ENCODE results near the gene APOD. TPM values are rescaled to one million over a fixed set of nuclear protein-coding genes. Genes with fewer than 3 reads are reported as not detected.
"Not testable (repeated sequence)": the region's sequence is repeated elsewhere in the genome, so short reads cannot be mapped to it uniquely, and the experiment has no call there.

APOD gene
- total RNA-seq = 100 to 1,000 TPM; 343 to 463 TPM

DNA sequence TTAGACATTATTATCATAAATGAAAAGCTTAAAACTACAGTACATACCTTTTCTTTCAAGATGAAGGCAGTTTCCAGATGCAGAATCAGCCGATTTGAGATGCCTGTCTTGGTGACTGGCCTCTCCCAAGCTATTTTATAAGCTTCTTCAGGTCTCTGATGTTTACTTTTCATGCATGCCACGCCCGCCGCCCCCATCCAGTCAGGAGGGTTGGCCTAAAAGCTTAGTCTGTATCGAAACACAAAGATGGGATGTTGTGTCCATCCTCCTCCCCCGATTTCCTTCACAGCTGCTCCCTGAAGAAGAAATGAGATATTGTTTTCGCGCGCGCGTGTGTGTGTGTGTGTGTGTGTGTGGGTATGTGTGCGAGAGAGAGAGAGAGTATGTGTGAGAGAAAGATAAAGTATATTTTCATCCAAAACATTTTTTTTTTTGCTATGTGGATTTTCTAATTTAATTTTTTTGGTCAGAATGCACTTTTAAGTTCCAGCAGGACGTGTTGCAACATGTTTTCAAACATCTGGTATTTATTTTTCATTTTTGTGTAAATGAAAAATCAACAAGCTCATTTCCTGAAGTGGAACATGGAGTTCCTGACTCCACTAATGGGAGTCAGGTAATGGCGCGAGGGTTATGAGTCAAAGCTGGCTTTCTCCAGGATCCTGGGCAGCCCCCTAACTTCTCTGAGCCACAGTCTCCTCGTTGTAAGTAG is at the start of gene APOD:
TSS of gene APOD (minus strand) at position 110 of the 712 bp plus-strand sequence. CDS start 4,479 bp downstream, outside the sequence.
- H3K36me3 ChIP-seq (replicated peaks in 1 of 2; ENCODE audit: insufficient read depth in 1 of 2, low read depth in 2 of 2) = no peaks in the 10 kb centered on the region
- TF ChIP-seq CTCF (IDR thresholded peaks at IDR 0.05) (no peak), POLR2A (IDR thresholded peaks at IDR 0.05) (no peak)
- DNase-seq = peak in 3 of 4 donors; percentile 14 to 42 (median 36)
- H3K9me3 ChIP-seq = no peaks in the 10 kb centered on the region
- no peak within 1 kb of the TSS for H3K27ac ChIP-seq
- ATAC-seq = no peak
- no peaks in the 10 kb centered on the region for H3K27me3 ChIP-seq
- intact Hi-C loops (cut with DNase I) = no loop called here
- no peak within 1 kb of the TSS for H3K4me3 ChIP-seq
- 47 to 61% methylated on average over 16 of the region's 16 CpGs for WGBS, 2 donors
- no peaks in the 10 kb centered on the region for H3K4me1 ChIP-seq

DNA sequence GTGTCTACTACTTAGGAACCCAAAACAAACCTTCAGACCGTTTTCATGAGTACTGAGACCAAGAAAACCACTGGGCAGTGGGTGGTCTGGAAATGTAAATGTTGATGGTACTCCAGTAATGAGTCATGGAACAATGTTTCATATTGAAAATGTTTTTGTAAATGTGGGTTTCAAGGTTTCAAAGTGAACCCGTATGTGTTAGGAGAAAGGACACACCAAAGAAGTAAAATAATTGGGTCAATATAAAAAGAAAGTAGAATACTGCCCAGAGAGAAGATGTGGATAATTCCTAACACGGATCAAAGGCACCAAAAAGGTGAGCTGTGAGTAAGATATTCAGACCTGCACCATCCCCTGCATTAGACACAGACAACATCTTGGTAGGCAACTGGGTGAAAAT is 49.6 kb upstream of the APOD start:
- H3K9me3 ChIP-seq; H3K4me1 ChIP-seq; H3K27ac ChIP-seq; ATAC-seq; H3K36me3 ChIP-seq (replicated peaks in 1 of 2; ENCODE audit: insufficient read depth in 1 of 2, low read depth in 2 of 2); H3K27me3 ChIP-seq; intact Hi-C loops (cut with DNase I); DNase-seq; H3K4me3 ChIP-seq: not testable (repeated sequence)
- WGBS, 2 donors = 67 to 71% methylated on average over 2 of the region's 3 CpGs

- H3K9me3 ChIP-seq; intact Hi-C loops (cut with DNase I); H3K27ac ChIP-seq; H3K36me3 ChIP-seq (replicated peaks in 1 of 2; ENCODE audit: insufficient read depth in 1 of 2, low read depth in 2 of 2); H3K4me1 ChIP-seq; ATAC-seq; DNase-seq; H3K4me3 ChIP-seq; H3K27me3 ChIP-seq: not testable (repeated sequence)
- 80 to 81% methylated on average over 19 of the region's 19 CpGs for WGBS, 2 donors
Observed at GRCh38 chr3:195632501-195633185, 48.9 kb upstream of the APOD start.

DNA sequence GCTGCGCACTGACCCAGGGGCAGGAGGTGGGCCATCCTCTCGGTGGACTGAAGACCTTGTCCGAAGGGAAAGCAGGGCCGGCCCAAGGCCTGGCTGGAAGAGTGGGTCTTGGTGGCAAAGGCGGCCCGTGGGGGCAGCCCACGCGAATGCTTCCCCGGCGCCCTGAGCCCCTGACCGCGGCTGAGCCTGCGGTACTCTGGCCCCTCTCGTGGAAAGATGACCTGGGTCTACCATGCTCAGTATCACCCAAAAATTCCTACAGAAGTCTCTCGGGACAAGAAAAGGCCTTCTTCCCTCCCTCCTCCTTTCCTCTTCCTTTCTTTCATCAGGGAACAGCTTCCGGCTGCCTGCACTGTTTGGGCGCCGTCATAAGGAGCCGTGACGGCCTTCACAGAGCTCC is 48.3 kb upstream of the APOD start:
- H3K27ac ChIP-seq; H3K36me3 ChIP-seq (replicated peaks in 1 of 2; ENCODE audit: insufficient read depth in 1 of 2, low read depth in 2 of 2); ATAC-seq; H3K4me3 ChIP-seq; DNase-seq; H3K9me3 ChIP-seq; H3K4me1 ChIP-seq; H3K27me3 ChIP-seq; intact Hi-C loops (cut with DNase I): not testable (repeated sequence)
- WGBS, 2 donors = 83 to 100% methylated on average over 4 to 7 of the region's 20 CpGs

- H3K27ac ChIP-seq; DNase-seq; H3K27me3 ChIP-seq; ATAC-seq; H3K9me3 ChIP-seq; intact Hi-C loops (cut with DNase I); H3K4me3 ChIP-seq; H3K4me1 ChIP-seq; H3K36me3 ChIP-seq (replicated peaks in 1 of 2; ENCODE audit: insufficient read depth in 1 of 2, low read depth in 2 of 2): not testable (repeated sequence)
- 89% methylated on average over 3 to 11 of the region's 13 CpGs for WGBS, 2 donors
Observed at GRCh38 chr3:195630938-195631495, 47.3 kb upstream of the APOD start.

GRCh38 chr3:195630086-195630917 is 46.6 kb upstream of the APOD start:
- H3K9me3 ChIP-seq; DNase-seq; ATAC-seq; H3K36me3 ChIP-seq (replicated peaks in 1 of 2; ENCODE audit: insufficient read depth in 1 of 2, low read depth in 2 of 2); H3K27ac ChIP-seq; H3K27me3 ChIP-seq; intact Hi-C loops (cut with DNase I); H3K4me3 ChIP-seq; H3K4me1 ChIP-seq: not testable (repeated sequence)
- 33 to 56% methylated on average over 8 to 16 of the region's 32 CpGs for WGBS, 2 donors

DNA sequence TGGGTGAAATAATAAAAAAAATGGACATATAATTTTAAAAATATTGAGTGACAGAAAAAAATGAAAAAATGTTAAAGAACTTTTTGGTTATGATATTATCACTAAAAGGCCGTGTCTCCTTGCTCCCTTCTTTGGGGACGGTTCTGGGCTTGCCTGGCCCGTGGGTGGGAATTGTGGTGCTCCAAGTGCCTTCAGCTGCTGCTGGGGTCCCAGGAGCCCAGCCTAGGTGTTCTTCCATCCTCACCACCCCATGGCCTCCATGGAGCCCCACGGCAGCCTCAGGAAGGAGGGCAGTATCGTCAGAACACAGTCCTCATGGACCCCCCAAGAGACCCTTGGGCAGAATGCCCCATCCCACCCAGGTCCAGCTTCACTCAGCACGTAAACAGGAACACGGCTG is 45.9 kb upstream of the APOD start:
- H3K4me1 ChIP-seq; intact Hi-C loops (cut with DNase I); ATAC-seq; H3K36me3 ChIP-seq (replicated peaks in 1 of 2; ENCODE audit: insufficient read depth in 1 of 2, low read depth in 2 of 2); H3K9me3 ChIP-seq; H3K4me3 ChIP-seq; DNase-seq; H3K27ac ChIP-seq; H3K27me3 ChIP-seq: not testable (repeated sequence)
- 69 to 71% methylated on average over 3 to 4 of the region's 7 CpGs for WGBS, 2 donors

DNA sequence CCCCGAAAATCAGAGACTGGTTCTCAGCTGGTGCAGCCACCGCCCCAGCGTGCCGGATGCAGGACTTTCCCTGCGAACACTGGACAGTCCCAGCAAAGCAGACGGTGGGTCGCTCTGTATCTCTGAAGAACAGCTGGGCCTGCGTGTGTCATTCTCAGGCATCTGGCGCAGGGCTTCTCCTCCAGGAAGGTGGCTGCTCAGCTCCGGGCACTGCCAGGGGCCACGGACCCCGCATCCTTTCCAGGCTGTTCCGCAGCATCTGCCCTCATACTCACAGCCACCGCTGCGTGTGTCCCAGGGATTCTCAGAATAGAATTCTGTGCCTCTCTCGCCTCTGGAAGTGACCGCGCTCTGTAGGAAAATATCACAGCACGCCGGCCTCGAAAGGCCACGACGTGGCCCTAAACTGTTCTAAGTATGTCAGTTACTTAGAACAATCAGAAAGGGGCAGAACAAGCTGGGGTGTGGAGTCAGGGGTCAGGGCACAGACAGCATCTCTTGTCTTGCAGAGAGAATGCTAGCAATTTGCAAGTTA is 44.7 kb upstream of the APOD start:
- H3K27ac ChIP-seq; H3K27me3 ChIP-seq; H3K4me1 ChIP-seq; H3K9me3 ChIP-seq; ATAC-seq; intact Hi-C loops (cut with DNase I); H3K36me3 ChIP-seq (replicated peaks in 1 of 2; ENCODE audit: insufficient read depth in 1 of 2, low read depth in 2 of 2); DNase-seq; H3K4me3 ChIP-seq: not testable (repeated sequence)
- 80 to 84% methylated on average over 11 to 23 of the region's 23 CpGs for WGBS, 2 donors

- intact Hi-C loops (cut with DNase I); ATAC-seq; H3K27ac ChIP-seq; H3K27me3 ChIP-seq; H3K4me1 ChIP-seq; H3K9me3 ChIP-seq; H3K36me3 ChIP-seq (replicated peaks in 1 of 2; ENCODE audit: insufficient read depth in 1 of 2, low read depth in 2 of 2); DNase-seq; H3K4me3 ChIP-seq: not testable (repeated sequence)
- 45 to 75% methylated on average over 16 to 30 of the region's 30 CpGs for WGBS, 2 donors
Observed at GRCh38 chr3:195627515-195628385, 44.0 kb upstream of the APOD start.
